Neural progenitor cell (in vitro differentiated cells): Measurements from ENCODE around the gene PPIE.

Experiments used
- CTCF ChIP-seq: fragments of 200-600 bp; sonication (generic); IDR thresholded peaks from 2 replicates; pipeline ENCODE4 v1.5.1; 2017; ENCODE audit warnings: antibody characterized with exemption, mild to moderate bottlenecking
- EZH2 ChIP-seq: fragments of 200-600 bp; sonication (generic); IDR thresholded peaks from 2 replicates; pipeline ENCODE4 v1.6.1; 2017; ENCODE audit warnings: antibody characterized with exemption, mild to moderate bottlenecking, moderate library complexity

- TF ChIP-seq CTCF (no peak), EZH2 (no peak)
Observed at GRCh38 chr1:39700348-39700747, 38.3 kb upstream of the PPIE start.
